OCI-LY7 (cell line): ENCODE data around the gene REEP6. TPM values are rescaled to one million over a fixed set of nuclear protein-coding genes. Genes with fewer than 3 reads are reported as not detected.

ENCODE experiments used
- BruUV-seq: library from RNA; stranded (reverse); fragments of 400-500 nt; replicated peaks from 2 replicates; lab custom pipeline; 2021; lab: Mats Ljungman, UMichigan
- CTCF ChIA-PET: fragments of 300-600 bp; sonication (Branson Sonifier 250); formaldehyde crosslinking; loops from one replicate; lab custom pipeline; 2022; ENCODE audit warnings: antibody characterized with exemption; ENCODE audit not compliant: unreplicated experiment; lab: Charles Lee
- POLR2A ChIA-PET: fragments of 300-600 bp; sonication (Branson Sonifier 250); formaldehyde crosslinking; loops from one replicate; lab custom pipeline; 2022; ENCODE audit warnings: antibody characterized with exemption; lab: Charles Lee
- DNase-seq: peaks from one replicate; pipeline ENCODE4 v3.0.0-alpha.2; 2015; ENCODE audit warnings: low spot score
- H2AFZ ChIP-seq: fragments of 200-600 bp; sonication (generic), shearing (Covaris generic); 2 replicates; pipeline ENCODE4 v1.6.1; 2014; ENCODE audit warnings: mild to moderate bottlenecking, antibody characterized with exemption, low read length, moderate library complexity
- H3K27ac ChIP-seq: fragments of 200-600 bp; sonication (generic); 2 replicates; pipeline ENCODE4 v1.5.1; 2014; ENCODE audit warnings: mixed run types, low read depth, mild to moderate bottlenecking, moderate library complexity, low read length, inconsistent platforms; ENCODE audit not compliant: poor library complexity, severe bottlenecking
- H3K36me3 ChIP-seq: fragments of 200-600 bp; sonication (generic); 2 replicates; pipeline ENCODE4 v1.6.1; 2014; ENCODE audit warnings: mild to moderate bottlenecking, antibody characterized with exemption, low read length, moderate library complexity, mixed read lengths; ENCODE audit not compliant: insufficient read depth
- H3K4me1 ChIP-seq: fragments of 200-600 bp; sonication (generic); 2 replicates; pipeline ENCODE4 v1.5.1; 2014; ENCODE audit warnings: mild to moderate bottlenecking, low read length; ENCODE audit not compliant: insufficient read depth, poor library complexity, severe bottlenecking
- H3K4me2 ChIP-seq: fragments of 200-600 bp; sonication (generic); 2 replicates; pipeline ENCODE4 v1.6.1; 2014; ENCODE audit warnings: mild to moderate bottlenecking, low read length
- H3K4me3 ChIP-seq: fragments of 200-600 bp; sonication (generic); 2 replicates; pipeline ENCODE4 v1.5.1; 2014; ENCODE audit warnings: mild to moderate bottlenecking, low read depth, low read length; ENCODE audit not compliant: poor library complexity, severe bottlenecking
- H3K79me2 ChIP-seq: fragments of 200-600 bp; sonication (generic); 2 replicates; pipeline ENCODE4 v1.6.1; 2016; ENCODE audit warnings: low read depth, mild to moderate bottlenecking, low read length, moderate library complexity, mixed read lengths; ENCODE audit not compliant: insufficient read depth
- H3K9me2 ChIP-seq: fragments of 200-600 bp; sonication (generic); 2 replicates; pipeline ENCODE4 v1.6.1; 2016; ENCODE audit warnings: mild to moderate bottlenecking, low read length, mixed read lengths; ENCODE audit not compliant: insufficient read depth
- H3K9me3 ChIP-seq: fragments of 200-600 bp; sonication (generic); 2 replicates; pipeline ENCODE4 v1.6.1; 2014; ENCODE audit warnings: mild to moderate bottlenecking, mixed run types, low read length, mixed read lengths
- H4K20me1 ChIP-seq: fragments of 200-600 bp; sonication (generic); 2 replicates; pipeline ENCODE4 v1.6.1; 2014; ENCODE audit warnings: mild to moderate bottlenecking, antibody characterized with exemption, low read length, moderate library complexity, mixed read lengths; ENCODE audit not compliant: insufficient read depth
- EZH2phosphoT487 ChIP-seq: fragments of 200-600 bp; sonication (generic); IDR thresholded peaks from 2 replicates; pipeline ENCODE4 v1.6.1; 2018; ENCODE audit warnings: low read depth, borderline replicate concordance, mild to moderate bottlenecking, mixed run types, antibody characterized with exemption, low read length, moderate library complexity, mixed read lengths
- intact Hi-C: fragments of 100-400 bp; cut with micrococcal nuclease; formaldehyde crosslinking; loops from one replicate; pipeline ENCODE4 v1.10.0; 2022; ENCODE audit not compliant: unreplicated experiment
- total RNA-seq, 2 experiments: library from RNA; depleted of rRNA in 1 of 2; stranded (reverse); fragments of >200 nt in 1 of 2; shearing (Covaris generic) in 1 of 2; gene quantifications; 2 replicates each; pipeline ENCODE4 v1.2.3, GENCODE V29; 2014 to 2022
- TF ChIP-seq, protein P1 (sequence below): fragments of 200-600 bp; sonication (generic); conservative IDR thresholded peaks from 2 replicates; pipeline ENCODE4 v1.5.1; 2014; ENCODE audit warnings: mild to moderate bottlenecking, antibody characterized with exemption, low read length, moderate library complexity, mixed read lengths

The REEP6 gene
- total RNA-seq, 2 experiments from 2014 or later, result 1.3 to 3.6 TPM

DNA sequence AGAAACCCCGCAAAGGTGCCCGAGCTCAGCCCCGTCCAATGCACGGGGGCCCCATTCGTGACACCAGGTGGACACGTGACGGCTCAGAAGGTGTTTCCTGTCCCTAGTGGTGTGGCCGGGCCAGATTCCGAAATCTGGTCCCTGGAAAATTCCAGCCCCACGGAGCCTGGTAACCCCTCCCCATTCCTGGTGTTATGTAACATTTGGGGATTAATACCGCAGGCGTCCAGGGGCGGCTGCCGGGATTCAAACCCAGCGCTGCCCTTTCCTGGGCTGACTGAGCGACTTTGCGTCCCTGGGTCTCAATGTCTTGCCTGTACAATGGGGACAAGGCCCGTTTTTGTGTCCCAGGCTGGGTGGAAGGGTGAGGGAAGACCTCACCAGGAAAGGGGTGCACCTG, 31.9 kb downstream of the REEP6 start:
- ChIA-PET POLR2A (no interaction called here), CTCF (no interaction called here)
- intact Hi-C loops, result no loop called here
- Histone ChIP-seq H3K4me3 (no peak overlapping the region), H3K79me2 (no peaks in the 10 kb centered on the region), H3K27ac (no peak overlapping the region), H3K36me3 (no peaks in the 10 kb centered on the region), H2AFZ (no peak overlapping the region), H3K4me2 (no peak overlapping the region), H3K4me1 (no peaks in the 10 kb centered on the region), H3K9me2 (no peaks in the 10 kb centered on the region), H4K20me1 (no peaks in the 10 kb centered on the region), H3K9me3 (no peaks in the 10 kb centered on the region)
- no peak for DNase-seq
- TF ChIP-seq, protein P1, sequence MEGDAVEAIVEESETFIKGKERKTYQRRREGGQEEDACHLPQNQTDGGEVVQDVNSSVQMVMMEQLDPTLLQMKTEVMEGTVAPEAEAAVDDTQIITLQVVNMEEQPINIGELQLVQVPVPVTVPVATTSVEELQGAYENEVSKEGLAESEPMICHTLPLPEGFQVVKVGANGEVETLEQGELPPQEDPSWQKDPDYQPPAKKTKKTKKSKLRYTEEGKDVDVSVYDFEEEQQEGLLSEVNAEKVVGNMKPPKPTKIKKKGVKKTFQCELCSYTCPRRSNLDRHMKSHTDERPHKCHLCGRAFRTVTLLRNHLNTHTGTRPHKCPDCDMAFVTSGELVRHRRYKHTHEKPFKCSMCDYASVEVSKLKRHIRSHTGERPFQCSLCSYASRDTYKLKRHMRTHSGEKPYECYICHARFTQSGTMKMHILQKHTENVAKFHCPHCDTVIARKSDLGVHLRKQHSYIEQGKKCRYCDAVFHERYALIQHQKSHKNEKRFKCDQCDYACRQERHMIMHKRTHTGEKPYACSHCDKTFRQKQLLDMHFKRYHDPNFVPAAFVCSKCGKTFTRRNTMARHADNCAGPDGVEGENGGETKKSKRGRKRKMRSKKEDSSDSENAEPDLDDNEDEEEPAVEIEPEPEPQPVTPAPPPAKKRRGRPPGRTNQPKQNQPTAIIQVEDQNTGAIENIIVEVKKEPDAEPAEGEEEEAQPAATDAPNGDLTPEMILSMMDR, result no peak
- no peak for TF ChIP-seq EZH2phosphoT487
- BruUV-seq, result no TSS peak

DNA sequence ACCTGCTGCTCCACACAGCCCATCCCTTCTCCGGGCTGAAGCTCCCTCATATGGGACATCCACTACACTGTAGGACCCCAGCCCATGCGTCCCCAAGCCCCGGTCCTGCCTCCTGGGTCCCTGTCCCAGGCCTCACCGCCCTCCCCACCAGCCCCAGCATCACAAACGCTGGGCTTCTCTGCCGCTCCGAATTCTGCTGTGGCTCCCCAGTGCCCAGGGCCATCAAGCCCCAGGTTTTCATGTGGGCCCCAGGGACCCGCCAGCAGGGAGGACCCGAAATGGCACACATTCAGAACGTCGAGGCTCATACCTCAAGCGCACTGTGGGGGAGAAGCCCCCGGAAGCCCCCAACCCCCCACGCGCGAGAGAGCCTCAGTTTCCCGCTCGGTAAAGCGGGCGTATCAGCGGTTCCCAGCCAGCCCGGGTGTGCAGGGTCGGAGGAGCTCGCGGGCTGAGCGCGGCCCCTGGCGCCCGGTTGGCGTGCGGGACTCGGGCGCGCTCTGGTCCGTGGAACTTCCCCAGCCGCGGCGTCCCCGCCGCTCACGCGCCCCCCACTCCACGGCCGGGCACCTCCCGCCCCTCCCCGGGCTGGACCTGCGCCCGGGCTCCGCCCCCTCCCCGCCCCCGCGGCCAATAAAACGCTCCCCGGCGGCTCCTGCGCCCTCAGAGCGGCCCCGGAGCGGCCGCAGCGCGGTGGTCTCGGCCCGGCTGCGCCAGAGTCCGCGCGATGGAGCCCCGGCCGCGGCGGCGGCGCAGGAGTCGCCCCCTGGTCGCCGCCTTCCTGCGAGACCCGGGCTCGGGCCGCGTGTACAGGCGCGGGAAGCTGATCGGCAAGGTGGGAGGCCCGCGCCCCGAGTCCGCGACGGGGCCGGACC, 32.7 kb downstream of the REEP6 start, which contains the start of gene PLK5:
Gene PLK5, plus strand, starts transcription at position 666 of the 875 bp plus-strand sequence. CDS start 2,920 bp downstream, outside the sequence.
- intact Hi-C loops, result no loop called here
- Histone ChIP-seq H3K4me1 (no peaks in the 10 kb centered on the region), H3K9me2 (no peaks in the 10 kb centered on the region), H3K36me3 (no peaks in the 10 kb centered on the region), H3K4me2 (no peak within 1 kb of the TSS), H3K79me2 (no peaks in the 10 kb centered on the region), H4K20me1 (no peaks in the 10 kb centered on the region), H2AFZ (no peak within 1 kb of the TSS), H3K9me3 (no peaks in the 10 kb centered on the region), H3K4me3 (no peak within 1 kb of the TSS), H3K27ac (no peak within 1 kb of the TSS)
- DNase-seq, result no peak
- BruUV-seq, result no TSS peak
- no peak for TF ChIP-seq EZH2phosphoT487
- TF ChIP-seq, protein P1, result no peak
- POLR2A ChIA-PET, result no interaction called here
- CTCF ChIA-PET, result no interaction called here

DNA sequence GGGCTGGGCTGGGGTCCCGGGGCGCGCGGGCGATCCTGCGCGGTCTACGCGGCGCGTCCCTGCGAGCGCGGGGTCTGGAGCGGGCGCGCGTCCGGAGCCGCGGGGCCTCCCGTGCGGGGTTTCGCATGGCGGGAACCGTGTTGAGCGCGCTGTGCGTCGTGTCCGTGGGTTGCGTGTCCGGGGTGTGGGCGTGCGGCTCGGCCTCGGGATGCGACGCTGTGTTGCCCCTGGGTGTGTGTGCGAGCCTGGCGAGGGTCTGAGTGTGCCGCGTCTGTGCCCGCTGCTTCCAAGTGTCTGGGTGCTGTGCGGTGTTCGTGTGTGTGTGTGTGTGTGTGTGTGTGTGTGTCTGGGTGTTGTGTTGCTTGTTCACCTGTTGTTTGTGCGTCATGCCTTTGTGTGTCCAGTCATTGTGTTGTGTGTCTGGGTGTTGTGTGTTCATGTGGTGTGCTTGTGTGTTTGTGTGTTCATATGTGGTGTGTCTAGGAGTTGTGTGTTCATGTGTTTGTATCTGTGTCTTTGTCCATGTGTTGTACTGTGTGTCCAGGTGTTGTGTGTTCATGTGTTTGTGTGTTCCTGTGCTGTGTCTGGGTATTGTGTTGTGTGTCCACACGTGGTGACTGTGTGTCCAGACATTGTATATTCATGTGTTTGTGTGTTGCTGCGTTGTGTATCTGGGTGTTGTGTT, 33.4 kb downstream of the REEP6 start:
- CTCF ChIA-PET, result no interaction called here
- TF ChIP-seq, protein P1, result no peak
- no peak for TF ChIP-seq EZH2phosphoT487

More for the DNA sequence above, 33.4 kb downstream of the REEP6 start:
- DNase-seq, result no peak
- Histone ChIP-seq H3K9me2 (no peaks in the 10 kb centered on the region), H3K4me1 (no peaks in the 10 kb centered on the region), H2AFZ (no peak overlapping the region), H3K79me2 (no peaks in the 10 kb centered on the region), H3K27ac (no peak overlapping the region), H3K4me3 (no peak overlapping the region), H3K4me2 (no peak overlapping the region), H3K9me3 (no peaks in the 10 kb centered on the region), H3K36me3 (no peaks in the 10 kb centered on the region), H4K20me1 (no peaks in the 10 kb centered on the region)
- intact Hi-C loops, result no loop called here
- POLR2A ChIA-PET, result no interaction called here
- no TSS peak for BruUV-seq
